Tongue (tissue), 2 donors: ENCODE measurements around the gene KSR1. TPM values are rescaled to one million over a fixed set of nuclear protein-coding genes. Genes with fewer than 3 reads are reported as not detected.

Source experiments
- DNase-seq: peaks from one replicate; pipeline ENCODE4 v3.0.0-alpha.2; 2015
- total RNA-seq: library from RNA; depleted of rRNA; stranded (reverse); fragments of >200 nt; gene quantifications from one replicate; pipeline ENCODE4 v1.2.3, GENCODE V29; 2014

Gene KSR1
- total RNA-seq, 1 donor from 2014 or later: 54.1 TPM

GRCh38 chr17:27571563-27572352 lies 115.5 kb downstream of the KSR1 start:
- DNase-seq: peak; percentile 82

- DNase-seq: no peak
Observed at GRCh38 chr17:27572665-27573064, 116.4 kb downstream of the KSR1 start.

- no peak for DNase-seq
Observed at GRCh38 chr17:27573548-27573947, 117.3 kb downstream of the KSR1 start.

- DNase-seq: no peak
Observed at GRCh38 chr17:27573971-27574525, 117.8 kb downstream of the KSR1 start.

GRCh38 chr17:27575096-27575911 lies 119.1 kb downstream of the KSR1 start:
- DNase-seq: no peak

- DNase-seq: no peak
Observed at GRCh38 chr17:27575912-27576252, 119.6 kb downstream of the KSR1 start.

- DNase-seq: no peak
Observed at GRCh38 chr17:27576477-27577083, 120.3 kb downstream of the KSR1 start.

GRCh38 chr17:27577121-27577761 lies 121.0 kb downstream of the KSR1 start:
- peak; percentile 94 for DNase-seq

GRCh38 chr17:27577884-27578717 lies 121.9 kb downstream of the KSR1 start:
- DNase-seq: peak; percentile 96

GRCh38 chr17:27578718-27579085 lies 122.5 kb downstream of the KSR1 start:
- DNase-seq: no peak

- no peak for DNase-seq
Observed at GRCh38 chr17:27579304-27579703, 123.1 kb downstream of the KSR1 start.

GRCh38 chr17:27579897-27580321 lies 123.7 kb downstream of the KSR1 start:
- DNase-seq: no peak

- no peak for DNase-seq
Observed at GRCh38 chr17:27581016-27581415, 124.8 kb downstream of the KSR1 start.

GRCh38 chr17:27582696-27583095 lies 126.4 kb downstream of the KSR1 start:
- no peak for DNase-seq

- peak; percentile 56 for DNase-seq
Observed at GRCh38 chr17:27585153-27585681, 129.0 kb downstream of the KSR1 start.

GRCh38 chr17:27585792-27586191 lies 129.5 kb downstream of the KSR1 start:
- no peak for DNase-seq

- DNase-seq: peak; percentile 77
Observed at GRCh38 chr17:27586203-27586721, 130.0 kb downstream of the KSR1 start.

- no peak for DNase-seq
Observed at GRCh38 chr17:27588354-27588753, 132.1 kb downstream of the KSR1 start.

- DNase-seq: no peak
Observed at GRCh38 chr17:27590864-27591263, 134.6 kb downstream of the KSR1 start.

- peak; percentile 58 for DNase-seq
Observed at GRCh38 chr17:27591986-27592385, 135.7 kb downstream of the KSR1 start.
